T-helper 9 cell (primary cell): ENCODE results near the gene VANGL2.

Experiments
- DNase-seq: peaks from one replicate; pipeline ENCODE4 v3.0.0-alpha.2; 2020

VANGL2 gene

DNA sequence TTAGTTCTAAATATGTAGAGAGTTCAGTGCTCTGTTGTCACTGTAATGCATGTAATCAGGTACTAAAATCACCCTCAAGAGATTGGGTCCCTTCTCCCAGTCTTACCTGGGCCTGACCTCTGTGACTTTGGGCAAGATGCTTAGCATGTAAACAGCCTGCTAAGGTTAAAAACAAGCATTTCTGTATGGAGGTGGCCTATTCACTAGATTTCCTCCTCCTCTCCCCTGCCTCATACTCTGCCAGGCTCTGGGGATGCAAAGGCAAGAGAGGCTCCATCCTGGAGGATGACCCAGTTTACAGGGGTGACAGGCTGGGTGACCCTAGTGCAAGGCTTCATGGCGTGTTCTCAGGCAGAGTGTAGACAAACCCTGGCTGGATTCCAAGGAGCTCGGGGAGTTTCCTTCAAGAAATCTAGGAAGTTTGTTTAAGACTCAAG is 28.8 kb downstream of the VANGL2 start:
- no peak for DNase-seq

DNA sequence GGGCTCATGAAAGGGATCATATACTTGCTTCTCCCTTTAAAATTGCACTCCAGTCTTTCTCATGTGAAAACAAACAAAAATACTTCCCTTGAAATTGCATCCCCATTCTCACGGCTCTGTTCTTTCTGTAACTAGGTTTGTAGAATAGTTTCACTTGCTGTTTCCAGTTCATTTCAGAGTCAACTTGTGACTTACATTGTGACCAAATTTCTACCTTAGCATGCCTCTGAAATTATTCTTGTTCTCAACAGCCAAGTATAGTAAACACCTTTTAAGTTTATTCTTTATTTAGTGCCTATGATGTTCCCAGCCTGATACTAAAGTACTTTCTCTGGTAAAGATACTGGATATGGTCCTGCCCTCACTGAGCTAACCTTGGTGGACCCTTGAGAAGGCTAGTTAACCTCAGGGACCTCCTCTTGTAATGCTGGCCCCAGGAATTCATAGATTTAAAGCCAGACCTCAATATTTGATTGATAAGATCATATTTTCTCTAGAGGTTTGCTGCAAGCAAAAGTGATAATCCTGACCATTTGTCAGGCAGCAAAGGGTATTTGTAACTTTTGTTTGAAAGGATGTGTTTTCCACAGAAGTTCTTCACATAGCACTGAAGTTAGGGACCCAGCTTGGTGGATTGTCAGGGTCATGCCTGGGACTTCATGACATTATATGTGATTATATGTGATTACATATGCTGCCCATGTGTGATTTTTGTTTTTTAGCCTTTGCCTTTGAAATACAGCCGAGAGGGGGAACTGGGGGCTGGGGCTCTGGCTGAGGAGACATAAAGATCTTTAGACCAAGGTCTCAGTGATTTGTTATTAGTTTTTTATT is 29.6 kb downstream of the VANGL2 start:
- DNase-seq: no peak

- no peak for DNase-seq
Observed at GRCh38 chr1:160431006-160431405, 30.6 kb downstream of the VANGL2 start.

DNA sequence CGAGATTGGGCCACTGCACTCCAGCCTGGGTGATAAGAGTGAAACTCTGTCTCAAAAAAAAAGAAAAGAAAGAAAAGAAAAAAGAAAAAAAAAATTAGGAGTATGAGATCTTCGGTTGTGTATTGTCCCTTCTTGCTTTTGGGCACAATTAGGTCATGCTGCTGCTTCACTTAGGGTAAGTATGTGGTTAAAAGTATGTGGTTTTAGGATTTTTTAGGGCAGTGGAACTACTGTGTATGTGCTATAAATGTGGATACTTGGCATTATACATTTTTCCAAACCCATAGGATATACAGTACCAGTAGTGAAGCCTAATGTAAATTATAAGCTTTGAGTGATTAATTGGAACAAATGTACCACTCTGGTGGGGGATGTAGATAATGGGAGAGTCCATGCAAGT is 31.2 kb downstream of the VANGL2 start:
- DNase-seq: no peak

DNA sequence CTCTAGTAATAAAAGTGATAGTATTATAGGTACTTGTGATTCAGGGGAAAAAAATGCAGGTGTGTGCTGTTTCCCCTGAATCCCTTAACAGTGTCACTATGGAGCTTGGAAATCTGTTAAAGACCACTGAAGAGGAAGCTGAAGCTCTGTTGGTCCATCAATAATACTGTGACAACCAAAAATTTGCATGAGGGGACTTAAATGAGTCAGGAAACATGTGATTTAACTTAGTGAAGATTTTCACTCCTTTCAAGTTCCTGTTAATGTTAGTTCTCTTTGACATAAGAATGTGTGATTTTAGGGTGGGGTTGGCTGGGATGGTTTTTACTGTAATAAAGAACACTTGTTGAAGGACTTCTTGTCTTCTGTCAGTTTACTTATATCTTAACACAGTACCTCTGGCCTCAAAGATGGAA is 32.0 kb downstream of the VANGL2 start:
- DNase-seq: no peak

GRCh38 chr1:160436966-160437365 is 36.6 kb downstream of the VANGL2 start:
- DNase-seq: no peak

DNA sequence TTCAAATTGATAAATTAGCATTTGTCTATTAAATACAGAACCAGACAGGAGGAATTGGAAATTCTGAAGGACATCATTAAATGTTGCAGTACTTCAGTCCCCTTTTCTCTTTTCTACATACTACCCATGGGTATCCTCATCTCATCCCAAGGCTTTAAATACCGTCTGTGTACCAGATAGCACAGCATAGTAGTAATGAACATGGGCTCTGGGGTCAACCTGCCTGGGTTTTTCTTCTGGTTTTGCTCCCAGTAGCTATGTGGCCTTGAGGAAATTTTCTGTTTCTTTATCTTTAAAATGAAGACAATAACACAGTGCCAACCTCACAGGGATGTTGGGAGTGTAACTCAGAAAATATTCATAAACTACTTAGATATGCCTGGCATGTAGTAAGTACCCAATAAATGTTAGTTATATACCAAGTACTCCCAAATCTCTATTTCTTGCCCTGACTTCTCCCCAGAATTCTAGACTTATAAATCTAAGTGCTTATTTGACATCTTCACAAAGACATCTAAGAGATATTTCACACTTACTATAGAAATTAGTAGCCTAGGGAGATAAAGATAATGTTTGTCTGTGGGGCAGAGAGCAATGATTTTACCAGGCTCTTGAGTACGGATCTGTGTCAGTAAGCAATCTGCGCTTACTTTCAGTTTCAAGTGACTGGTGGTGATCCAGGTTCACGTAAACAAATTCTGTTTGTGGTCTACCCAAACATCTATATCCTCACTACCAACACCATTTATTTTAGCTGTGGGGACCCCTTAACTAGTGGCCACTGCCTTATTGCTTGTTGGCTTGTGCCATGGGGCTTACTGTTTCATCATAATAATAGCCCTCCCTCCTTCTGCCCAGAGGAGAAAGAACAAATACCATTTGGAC is 37.3 kb downstream of the VANGL2 start:
- no peak for DNase-seq

DNA sequence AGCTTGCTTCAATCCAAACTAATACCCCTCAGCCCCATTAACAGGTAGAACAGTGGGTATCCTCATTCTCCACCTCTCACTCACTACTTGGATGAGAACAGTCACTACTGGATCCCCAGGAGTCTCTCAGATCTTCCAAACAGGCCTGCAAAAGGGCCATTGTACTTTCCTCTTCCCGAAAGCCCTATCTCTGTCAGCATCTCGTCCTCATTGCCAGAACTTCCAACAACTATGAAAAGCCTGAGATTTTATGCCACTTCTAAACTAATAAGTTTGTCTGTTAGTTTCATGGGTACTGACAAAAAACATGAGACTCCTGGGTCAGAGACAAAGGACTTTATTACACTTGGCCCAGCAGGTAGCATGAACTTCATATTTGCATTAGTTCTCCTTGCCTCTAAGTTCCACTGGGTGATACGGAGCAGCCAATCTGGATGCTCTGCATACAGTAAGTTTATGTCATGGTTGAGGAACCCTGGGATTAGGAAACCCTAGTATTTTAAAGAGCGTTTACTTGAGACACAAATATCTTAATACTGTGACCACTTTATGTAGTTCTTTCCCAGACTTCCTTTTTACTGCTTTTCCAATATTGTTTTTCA is 38.1 kb downstream of the VANGL2 start:
- no peak for DNase-seq

- DNase-seq: no peak
Observed at GRCh38 chr1:160438935-160439334, 38.6 kb downstream of the VANGL2 start.

- DNase-seq: no peak
Observed at GRCh38 chr1:160439718-160440117, 39.4 kb downstream of the VANGL2 start.

GRCh38 chr1:160446945-160447600 is 46.7 kb downstream of the VANGL2 start:
- DNase-seq: no peak

DNA sequence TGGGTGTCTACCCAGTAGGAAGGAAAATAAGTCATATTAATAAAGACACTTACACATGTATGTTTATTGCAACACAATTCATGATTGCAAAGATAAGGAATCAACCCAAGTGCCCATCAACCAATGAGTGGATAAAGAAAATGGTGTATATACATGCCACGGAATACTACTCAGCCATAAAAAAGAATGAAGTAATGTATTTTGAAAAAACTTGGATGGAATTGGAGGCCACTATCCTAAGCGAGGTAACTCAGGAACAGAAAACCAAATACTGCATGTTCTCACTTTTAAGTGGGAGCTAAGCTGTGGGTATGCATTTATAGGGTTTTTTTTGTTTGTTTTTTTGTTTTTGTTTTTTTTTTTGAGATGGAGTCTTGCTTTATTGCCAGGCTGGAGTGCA is 49.1 kb downstream of the VANGL2 start:
- DNase-seq: no peak

- DNase-seq: no peak
Observed at GRCh38 chr1:160451119-160451858, 50.9 kb downstream of the VANGL2 start.

GRCh38 chr1:160451859-160452232 is 51.5 kb downstream of the VANGL2 start:
- DNase-seq: no peak

DNA sequence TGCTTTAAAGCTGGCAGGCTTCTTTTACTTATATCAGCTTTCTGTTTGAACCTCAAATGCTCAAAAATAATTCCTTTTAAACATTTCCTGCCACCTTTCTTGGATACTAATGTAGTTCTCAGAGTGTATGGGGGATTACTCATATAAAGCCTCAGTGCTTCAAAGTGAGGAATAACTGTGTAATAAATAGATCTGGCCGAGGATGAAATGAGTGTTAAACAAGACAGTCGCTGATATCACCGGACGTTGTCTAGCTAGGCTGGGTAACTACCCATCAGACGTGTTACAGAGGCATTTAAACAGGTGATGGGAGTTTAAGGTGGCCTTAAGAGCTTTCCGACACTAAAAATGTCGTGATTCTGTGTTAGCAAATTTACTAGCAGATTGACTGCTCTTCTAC is 53.1 kb downstream of the VANGL2 start:
- DNase-seq: no peak

DNA sequence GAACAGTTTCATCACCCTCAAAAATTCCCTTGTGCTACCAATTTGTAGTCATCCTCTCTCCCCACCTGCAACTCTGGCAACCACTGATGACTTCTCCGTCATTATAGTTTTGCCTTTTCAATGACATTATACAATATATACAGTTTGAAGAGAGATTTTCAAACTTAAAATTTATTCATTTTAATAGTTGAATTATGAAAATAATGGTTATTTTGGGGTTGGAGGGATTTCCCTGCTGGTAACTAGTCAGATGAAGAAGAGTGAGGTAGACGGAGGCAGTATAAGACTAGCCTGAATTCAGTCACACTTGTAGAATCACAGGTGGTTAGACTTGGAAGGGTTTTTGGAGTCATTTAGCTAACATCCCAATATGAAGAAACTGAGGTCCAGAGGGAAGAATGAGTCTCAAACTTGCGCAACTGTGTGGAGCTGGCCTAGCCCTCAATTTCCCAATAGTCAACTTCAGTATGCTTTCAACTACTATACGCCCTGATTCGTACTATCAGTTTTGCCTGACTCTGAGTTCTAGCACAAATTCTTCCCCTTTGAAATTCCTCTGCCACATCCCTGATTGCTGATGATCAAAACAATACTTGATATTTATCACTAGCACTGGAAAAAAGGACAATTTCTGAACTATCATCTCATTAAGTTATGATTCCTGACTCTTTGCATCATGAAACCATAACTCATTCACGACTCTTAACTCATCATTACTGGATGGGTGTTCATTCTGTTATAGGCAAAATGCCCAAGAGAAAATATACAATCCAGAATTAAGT is 54.2 kb downstream of the VANGL2 start:
- no peak for DNase-seq

- no peak for DNase-seq
Observed at GRCh38 chr1:160455153-160455517, 54.8 kb downstream of the VANGL2 start.

GRCh38 chr1:160459056-160459455 is 58.7 kb downstream of the VANGL2 start:
- no peak for DNase-seq

- no peak for DNase-seq
Observed at GRCh38 chr1:160459687-160460086, 59.3 kb downstream of the VANGL2 start.

- no peak for DNase-seq
Observed at GRCh38 chr1:160460214-160460642, 59.9 kb downstream of the VANGL2 start.

GRCh38 chr1:160460683-160461287 is 60.4 kb downstream of the VANGL2 start:
- no peak for DNase-seq
